Measurements from ENCODE around the gene SLC5A2.
A peak's percentile ranks its signal among the peaks of the same experiment; 100 is the strongest.

The SLC5A2 gene

DNA sequence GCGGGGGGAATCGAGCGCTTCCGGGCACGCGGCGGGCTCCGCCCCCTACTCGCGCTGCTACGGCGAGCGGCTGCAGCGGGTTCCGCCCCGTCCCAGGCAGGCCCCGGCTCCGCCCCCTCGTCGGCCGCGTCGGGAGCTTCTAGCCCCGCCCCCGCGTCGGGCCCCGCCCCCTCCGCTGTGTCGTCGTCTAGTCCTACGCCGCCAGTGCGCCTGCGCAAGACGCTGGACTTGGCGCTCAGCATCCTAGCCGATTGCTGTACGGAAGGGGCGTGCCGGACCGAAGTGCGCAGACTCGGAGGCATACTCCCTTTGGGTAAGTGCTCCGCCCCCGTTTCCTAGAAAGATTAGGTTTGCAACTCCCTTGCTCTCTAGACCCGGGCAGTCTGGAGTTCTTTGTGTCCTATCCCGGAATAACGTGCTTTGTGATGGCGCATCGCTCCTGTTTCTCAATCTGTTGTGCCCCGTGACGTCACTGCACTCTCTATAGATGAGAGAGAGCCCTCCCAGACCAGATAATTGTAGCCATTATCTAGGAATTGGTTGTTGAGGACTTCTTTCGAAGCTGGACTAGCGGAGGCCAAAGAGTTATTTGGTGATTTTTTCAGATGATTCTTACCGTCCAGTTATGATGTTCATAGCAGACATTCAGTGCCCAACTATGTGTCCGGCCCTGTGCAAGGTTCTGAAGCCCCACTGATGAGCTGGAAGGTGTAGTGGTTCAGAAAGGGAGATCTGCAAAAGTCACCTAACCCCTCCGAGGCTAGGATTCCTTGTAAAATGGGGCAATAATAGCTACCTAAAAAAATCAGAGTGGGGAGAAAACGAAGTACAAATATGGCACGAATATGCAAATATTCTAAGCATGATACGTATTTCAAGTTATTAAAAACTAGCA lies 23.0 kb upstream of the SLC5A2 start:
- DNase-seq (ENCODE audit: low read depth) = peak; percentile 98

DNA sequence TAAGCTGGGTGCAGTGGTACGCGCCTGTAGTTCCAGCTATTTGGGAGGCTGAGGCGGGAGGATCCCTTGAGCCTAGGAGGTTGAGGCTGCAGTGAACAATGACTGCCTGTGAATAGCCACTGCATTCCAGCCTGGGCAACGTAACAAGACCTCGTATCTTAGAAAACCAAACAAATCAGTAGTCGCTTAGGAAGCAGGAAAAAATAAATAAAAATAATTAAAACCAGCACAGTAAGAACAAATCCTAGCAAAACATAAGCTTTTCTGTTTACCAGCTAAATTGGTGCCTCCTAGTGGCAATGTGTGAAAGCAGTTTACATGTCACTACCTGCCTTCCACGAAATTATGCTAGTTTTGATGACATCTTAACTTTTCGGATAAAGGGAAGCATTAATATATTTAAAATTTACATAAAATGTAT lies 22.3 kb upstream of the SLC5A2 start:
- DNase-seq (ENCODE audit: low read depth) = peak; percentile 69

DNA sequence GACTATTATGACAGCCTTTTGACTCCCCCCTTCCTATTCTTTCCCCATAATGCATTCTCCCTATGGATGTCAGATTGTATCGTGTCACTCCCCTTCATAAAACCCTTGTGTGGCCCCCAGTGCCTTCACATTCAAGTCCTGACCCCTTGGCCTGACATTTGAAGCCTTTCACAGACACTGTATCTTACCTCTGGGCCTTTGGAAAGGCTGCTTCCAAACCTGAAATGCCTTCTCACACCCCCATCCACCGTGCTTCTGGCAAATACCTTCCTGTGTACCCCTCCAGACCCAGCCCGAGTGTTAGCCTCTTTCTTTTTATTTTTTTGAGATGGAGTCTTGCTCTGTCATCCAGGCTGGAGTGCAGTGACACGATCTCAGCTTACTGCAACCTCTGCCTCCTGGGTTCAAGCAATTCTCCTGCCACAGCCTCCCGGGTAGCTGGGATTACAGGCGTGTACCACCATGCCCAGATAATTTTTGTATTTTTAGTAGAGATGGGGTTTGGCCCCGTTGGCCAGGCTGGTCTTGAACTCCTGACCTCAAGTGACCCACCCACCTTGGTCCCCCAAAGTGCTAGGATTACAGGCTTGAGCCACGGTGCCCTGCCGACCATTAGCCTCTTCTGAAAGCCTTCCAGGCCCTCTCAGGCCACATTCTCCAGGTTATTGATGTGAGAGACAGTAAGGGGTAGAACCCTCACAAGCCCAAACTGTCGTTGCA lies 21.6 kb upstream of the SLC5A2 start:
- DNase-seq (ENCODE audit: low read depth) = no peak

DNA sequence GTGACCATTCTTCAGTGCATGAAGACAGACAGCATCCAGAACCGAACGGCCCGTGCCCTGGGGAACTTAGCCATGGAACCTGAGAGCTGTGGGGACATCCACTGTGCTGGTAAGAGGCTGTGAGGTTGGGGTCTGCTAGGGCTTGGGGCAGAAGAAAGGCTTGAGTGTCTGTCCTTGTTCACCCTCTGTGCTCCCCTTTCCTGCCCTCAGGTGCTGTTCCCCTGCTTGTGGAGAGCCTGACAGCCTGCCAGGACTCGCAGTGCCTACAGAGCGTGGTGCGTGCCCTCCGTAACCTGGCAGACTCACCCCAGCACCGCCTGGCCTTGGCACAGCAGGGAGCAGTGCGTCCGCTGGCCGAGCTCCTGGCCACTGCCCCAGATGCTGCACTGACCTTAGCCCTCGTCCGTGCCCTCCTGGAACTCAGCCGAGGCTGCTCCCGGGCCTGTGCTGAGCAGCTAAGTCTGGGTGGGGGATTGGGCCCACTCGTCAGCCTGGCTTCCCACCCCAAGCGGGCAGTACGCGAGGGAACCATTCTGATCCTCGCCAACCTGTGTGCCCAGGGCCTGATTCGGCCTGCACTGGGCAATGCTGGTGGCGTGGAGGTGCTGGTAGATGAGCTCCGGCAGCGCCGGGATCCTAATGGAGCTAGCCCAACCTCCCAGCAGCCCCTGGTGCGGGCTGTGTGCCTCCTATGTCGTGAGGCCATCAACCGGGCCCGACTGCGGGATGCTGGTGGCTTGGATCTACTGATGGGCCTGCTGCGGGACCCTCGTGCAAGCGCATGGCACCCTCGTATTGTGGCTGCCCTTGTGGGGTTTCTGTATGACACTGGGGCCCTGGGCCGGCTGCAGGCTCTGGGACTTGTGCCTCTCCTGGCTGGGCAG lies 20.8 kb upstream of the SLC5A2 start:
- DNase-seq (ENCODE audit: low read depth) = no peak

DNA sequence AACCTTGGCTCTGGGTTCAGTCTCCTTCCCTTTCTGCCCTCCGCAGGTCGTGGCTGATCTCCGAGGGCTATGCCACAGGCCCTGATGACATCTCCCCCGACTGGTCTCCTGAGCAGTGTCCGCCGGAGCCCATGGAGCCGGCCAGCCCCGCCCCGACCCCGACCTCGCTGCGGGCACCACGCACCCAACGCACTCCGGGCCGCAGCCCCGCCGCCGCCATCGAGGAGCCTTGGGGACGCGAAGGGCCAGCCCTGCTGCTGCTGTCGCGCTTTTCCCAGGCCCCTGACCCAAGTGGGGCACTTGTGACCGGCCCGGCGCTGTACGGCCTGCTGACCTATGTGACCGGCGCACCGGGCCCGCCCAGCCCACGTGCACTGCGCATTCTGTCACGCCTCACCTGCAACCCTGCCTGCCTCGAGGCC lies 18.6 kb upstream of the SLC5A2 start:
- DNase-seq (ENCODE audit: low read depth) = no peak

DNA sequence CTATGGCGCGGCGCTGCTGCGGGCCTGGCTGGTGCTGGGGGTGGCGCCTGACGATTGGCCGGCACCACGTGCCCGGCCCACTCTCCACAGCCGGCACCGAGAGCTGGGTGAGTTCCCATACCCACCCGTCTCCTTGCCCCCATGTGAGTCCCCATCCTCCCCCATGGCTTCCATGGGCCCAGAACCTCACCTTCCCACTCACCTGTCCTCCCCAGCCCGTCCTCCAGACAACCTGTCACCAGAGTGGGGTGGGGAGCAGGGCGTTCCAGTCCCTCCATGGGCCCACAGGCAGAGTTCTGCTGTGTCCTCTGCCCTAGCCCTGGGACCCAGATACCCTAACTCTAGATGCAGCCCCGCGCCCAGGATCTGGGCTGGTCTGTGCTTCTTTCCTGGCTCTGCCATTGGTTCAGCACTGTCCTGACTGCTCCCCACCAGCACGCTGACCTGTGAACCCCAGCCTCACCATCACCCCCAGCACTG lies 18.1 kb upstream of the SLC5A2 start:
- no peak for DNase-seq (ENCODE audit: low read depth)

DNA sequence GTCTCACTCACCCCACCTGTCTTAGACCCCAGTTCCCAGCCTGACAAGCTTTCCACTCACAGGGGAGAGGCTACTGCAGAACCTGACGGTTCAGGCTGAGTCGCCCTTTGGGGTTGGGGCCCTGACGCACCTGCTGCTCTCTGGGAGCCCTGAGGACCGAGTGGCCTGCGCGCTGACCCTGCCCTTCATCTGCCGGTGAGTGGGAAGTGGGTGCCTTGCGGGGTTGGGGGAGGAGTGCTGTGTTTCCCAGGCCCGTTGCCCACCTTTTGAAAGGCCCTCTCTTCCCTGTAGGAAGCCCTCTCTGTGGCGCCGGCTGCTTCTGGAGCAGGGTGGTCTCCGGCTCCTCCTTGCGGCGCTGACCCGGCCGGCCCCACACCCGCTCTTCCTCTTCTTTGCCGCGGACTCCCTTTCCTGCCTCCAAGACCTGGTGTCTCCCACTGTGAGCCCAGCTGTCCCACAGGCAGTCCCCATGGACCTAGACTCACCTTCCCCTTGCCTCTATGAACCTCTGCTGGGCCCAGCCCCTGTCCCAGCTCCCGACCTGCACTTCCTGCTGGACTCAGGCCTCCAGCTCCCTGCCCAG lies 17.0 kb upstream of the SLC5A2 start:
- DNase-seq (ENCODE audit: low read depth) = no peak

DNA sequence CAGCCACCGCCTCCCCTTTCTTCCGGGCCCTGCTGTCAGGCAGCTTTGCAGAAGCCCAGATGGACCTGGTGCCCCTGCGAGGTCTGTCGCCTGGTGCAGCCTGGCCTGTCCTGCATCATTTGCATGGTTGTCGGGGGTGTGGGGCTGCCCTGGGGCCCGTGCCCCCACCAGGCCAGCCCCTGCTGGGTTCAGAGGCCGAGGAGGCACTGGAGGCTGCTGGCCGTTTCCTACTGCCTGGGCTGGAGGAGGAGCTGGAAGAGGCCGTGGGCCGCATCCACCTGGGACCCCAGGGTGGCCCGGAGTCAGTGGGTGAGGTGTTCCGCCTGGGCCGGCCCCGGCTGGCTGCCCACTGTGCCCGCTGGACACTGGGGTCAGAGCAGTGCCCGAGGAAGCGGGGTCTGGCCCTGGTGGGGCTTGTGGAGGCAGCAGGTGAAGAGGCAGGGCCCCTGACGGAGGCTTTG lies 16.5 kb upstream of the SLC5A2 start:
- DNase-seq (ENCODE audit: low read depth) = no peak

DNA sequence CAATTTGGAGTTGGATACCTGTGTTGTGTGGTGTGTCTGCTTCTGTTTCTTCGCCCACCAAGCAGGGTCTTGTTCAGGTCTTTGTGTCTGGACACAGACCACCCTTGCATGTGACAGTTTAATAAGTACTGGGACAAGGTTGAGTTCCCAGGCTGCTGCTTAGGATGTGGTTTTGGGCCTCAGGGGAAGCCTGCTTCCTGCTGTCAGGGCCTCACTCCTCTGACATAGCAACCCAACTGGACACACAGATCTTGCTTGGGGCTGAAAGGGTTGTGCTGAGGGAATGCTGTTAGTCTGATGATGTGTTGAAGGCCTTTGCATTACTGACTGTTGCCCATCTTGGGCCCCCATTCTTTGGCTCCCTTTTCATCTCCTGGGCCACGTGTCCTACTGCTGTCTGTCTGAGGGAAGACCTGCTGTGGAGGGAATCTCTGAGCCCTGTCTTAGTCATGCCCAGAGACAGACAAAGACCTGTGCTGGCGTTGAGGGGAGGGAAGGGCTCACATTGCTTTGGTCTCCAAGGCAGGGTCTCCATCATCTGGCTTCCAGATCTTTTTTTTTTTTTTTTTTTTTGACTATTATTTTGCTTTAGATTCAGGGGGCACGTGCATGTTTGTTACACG lies 15.7 kb upstream of the SLC5A2 start:
- DNase-seq (ENCODE audit: low read depth) = no peak

DNA sequence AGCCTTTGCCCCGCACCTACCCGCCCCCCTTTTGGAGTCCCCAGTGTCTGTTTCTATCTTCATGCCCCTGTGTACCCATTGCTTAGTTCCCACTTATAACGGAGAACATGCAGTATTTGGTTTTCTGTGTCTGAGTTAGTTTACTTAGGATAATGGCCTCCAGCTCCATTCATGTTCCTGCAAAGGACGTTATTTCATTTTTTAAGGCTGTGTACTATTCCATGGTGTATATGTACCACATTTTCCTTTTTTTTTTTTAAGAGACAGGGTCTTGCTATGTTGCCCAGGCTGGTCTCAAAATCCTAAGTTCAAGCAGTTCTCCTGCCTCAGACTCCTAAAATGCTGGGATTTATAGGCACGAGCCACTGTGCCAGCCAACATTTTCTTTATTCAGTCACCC lies 15.1 kb upstream of the SLC5A2 start:
- no peak for DNase-seq (ENCODE audit: low read depth)

DNA sequence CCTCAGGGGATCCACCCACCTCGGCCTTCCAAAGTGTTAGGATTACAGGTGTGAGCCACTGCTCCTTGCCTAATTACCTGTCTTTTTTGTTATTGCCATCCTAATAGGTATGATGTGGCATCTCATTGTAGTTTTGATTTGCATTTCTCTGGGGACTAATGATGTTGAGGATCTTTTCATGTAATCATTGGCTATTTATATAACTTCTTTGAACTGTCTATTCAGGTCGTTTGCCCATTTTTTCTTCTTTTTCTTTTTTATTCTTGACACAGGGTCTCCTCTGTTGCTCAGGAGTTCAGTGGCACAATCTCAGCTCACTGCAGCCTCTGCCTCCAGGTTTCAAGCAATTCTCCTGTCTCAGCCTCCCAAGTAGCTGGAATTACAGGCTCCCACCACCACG lies 12.3 kb upstream of the SLC5A2 start:
- no peak for DNase-seq (ENCODE audit: low read depth)

DNA sequence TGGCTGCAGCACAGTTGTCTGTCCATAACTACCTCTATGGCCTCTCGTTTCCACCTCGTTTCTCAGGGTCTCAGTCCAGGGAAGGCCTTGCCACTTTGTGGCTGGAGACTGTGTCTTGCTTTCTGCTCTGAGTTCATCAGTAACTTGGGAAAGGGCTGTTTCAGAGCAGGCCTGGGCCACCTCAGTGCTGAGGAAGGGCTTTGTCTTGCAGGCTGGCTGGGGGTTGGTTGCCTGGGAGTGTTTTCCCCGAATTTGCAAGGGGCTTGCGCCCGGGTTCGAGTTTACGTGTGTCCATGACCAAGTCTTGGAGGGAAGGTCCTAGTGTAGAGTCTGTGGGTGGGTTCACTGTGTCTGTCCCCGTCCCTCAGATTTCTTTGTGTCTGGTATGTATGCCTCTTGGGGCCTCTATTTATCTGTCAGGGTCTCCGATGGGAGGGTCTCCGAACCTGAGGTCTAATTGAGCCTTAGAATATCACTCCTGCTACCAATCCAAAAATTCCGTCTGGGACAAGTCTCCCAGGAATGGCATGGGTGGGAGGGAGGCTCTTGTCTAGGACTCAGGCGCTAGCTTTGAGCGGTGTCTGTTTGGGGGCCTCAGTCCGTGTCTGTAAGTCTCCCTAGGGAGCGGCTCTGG lies 11.6 kb upstream of the SLC5A2 start:
- DNase-seq (ENCODE audit: low read depth) = no peak

DNA sequence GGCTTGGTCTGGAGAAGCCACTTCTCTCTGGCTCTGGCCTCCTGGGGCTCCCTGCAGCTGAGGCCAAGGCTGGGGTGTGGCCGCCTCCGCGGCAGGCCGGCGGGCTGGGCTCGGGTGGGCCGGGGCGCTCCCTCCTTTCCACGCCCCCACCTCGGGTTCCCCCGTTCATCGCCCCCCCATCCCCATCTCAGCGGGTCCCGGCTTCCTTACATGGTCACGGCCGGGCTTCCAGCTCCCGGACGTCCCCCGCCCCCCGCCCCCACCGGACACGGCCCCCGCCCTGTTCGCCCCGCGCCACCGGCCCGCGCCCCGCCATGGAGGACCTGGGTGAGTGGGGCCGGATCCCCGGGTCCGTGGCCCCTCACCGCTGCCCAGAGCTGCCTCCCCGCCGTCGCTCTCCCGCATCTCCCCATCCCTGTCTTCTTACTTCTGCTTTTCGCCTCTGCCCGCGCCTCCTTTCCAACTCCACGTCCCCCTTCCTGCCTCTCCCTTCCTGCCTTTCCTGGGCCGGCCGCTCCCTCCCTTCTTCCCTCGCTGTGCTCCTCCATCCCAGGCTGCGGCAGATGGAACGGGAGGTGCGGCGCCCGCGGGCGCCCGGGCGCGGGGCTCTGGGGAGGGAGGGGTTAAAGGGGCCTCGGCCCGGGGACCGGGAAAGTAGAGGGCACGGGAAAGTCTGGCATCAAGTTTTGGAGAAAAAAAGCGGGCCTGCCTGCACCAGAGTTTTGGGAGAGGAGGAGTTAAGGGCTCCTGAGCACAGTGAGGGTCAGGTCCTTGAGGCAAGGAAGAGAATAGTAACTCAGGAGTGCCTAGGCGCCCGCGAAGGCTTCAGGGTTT lies 10.8 kb upstream of the SLC5A2 start, which contains the start of gene TGFB1I1:
Gene TGFB1I1 (plus strand): TSS at position 278 of the 834 bp plus-strand sequence. CDS start 37 bp downstream, at position 315.
- peak; percentile 81 for DNase-seq (ENCODE audit: low read depth)

DNA sequence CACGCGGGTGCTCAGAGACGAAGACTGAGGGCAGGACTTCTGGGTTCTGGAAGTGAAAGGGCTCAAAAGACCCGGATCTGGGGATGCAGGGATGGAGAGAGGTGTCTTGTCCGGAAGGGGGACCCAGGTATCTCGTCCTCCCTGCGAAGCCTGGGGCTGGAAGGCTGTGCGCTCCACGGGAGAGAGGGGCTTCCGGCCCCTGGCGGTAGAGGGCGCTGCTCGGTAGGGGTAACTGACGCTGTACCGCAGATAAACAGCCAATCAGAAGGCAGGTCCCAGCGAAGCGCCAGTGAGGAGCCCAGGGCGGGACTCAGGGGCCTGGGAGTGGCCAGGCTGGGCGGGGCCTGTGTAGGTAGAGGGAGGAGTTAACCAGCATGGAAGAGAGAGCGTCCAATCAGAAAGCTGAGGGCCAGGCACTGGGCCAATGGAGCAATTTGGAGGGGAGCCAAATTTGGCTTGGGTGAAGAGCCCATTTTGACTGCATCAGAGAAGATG lies 10.2 kb upstream of the SLC5A2 start:
- DNase-seq (ENCODE audit: low read depth) = peak; percentile 96

DNA sequence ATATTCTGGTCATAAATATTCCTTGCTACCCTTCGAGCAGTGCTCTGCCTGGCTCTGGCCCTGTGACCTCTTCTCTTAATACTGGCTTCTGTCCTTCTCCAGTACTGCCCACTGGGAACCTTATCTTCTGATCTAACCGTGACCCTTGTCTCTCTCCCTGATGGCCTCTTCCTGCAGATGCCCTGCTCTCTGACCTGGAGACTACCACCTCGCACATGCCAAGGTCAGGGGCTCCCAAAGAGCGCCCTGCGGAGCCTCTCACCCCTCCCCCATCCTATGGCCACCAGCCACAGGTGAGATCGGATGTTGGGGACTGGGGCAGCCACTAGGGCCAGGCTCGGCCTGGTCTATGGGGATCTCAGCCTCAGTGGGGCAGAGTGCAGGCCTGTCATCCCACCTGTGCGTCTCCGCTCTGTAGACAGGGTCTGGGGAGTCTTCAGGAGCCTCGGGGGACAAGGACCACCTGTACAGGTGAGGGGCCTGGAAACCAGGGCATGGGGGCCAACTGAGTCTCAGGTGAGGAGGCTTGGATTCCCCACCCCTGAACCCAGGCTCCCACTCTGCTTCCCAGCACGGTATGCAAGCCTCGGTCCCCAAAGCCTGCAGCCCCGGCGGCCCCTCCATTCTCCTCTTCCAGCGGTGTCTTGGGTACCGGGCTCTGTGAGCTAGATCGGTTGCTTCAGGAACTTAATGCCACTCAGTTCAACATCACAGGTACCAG lies 9.5 kb upstream of the SLC5A2 start:
- no peak for DNase-seq (ENCODE audit: low read depth)

DNA sequence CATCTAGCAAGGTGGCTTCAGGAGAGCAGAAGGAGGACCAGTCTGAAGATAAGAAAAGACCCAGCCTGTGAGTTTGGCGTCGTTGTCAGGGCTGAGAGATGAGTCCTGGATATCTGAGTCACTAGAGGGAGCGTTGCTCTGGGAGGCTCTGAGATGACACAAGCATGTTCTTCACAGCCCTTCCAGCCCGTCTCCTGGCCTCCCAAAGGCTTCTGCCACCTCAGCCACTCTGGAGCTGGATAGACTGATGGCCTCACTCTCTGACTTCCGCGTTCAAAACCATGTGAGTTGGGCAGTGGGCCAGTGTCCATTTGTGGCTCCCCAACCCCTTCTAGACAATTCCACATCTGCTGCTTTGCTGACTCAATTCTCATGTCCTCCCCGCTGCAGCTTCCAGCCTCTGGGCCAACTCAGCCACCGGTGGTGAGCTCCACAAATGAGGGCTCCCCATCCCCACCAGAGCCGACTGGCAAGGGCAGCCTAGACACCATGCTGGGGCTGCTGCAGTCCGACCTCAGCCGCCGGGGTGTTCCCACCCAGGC lies 8.7 kb upstream of the SLC5A2 start:
- DNase-seq (ENCODE audit: low read depth) = peak; percentile 85

DNA sequence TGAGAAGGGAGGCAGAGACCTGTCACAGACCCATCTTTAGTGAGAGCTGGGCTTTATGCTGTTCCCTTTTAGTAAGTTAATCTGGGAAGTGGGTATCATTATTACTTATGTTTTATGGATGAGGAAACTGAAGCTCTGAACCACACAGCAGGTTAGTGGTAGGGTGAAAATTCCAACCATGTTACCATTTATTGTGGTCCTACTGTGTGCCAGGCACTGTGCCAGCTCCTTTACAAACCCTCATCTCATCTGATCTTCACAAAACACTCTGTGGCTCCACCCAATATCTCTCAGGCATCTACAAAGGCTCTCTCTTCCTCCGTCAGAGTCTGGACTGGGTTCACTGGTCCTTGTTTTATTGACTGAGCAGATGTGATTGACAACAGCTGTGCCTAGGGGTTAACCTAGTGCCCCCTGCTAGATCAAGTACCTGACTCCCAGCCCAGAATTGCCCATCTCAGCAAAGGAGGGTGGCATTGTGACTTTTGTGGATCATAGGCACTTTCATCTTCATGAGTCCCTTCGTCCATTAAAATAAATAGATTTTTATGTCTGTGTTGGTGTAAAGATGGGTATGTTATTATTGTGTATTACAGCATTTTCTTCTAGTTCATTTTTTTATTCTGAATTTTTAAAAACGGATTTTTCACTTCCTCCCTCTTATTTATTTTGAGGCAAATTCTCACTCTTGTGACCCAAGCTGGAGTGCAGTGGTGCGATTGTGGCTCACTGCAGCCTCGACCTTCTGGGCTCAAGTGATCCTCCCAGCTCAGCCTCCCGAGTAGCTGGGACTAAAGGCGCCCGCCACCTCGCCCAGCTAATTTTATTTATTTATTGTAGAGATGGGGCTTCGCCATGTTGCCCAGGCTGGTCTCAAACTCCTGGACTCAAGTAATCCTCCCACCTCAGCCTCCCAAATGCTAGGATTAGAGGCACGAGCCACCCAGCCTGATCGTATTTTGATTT lies 7.9 kb upstream of the SLC5A2 start:
- DNase-seq (ENCODE audit: low read depth) = no peak

Measured in iris pigment epithelial cell (primary cell).